Esophagus squamous epithelium (tissue), 4 donors: ENCODE data around the gene RPS4Y1.

ENCODE experiments used
- POLR2A ChIP-seq, 4 donors: fragments of 450-650 bp; IDR thresholded peaks; one replicate each; pipeline ENCODE4 v1.6.1; 2017; ENCODE audit warnings: antibody characterized with exemption in 4 of 4, mild to moderate bottlenecking in 4 of 4, moderate library complexity in 3 of 4
- TF ChIP-seq, protein P1 (sequence below), 6 experiments: fragments of 450-650 bp in 4 of 6; fragments of 200-600 bp in 2 of 6; sonication (generic) in 2 of 6; IDR thresholded peaks; one replicate each; pipeline ENCODE4 v1.5.1; 2016 to 2019; ENCODE audit warnings: antibody characterized with exemption in 6 of 6, mild to moderate bottlenecking in 4 of 6, moderate library complexity in 4 of 6

DNA sequence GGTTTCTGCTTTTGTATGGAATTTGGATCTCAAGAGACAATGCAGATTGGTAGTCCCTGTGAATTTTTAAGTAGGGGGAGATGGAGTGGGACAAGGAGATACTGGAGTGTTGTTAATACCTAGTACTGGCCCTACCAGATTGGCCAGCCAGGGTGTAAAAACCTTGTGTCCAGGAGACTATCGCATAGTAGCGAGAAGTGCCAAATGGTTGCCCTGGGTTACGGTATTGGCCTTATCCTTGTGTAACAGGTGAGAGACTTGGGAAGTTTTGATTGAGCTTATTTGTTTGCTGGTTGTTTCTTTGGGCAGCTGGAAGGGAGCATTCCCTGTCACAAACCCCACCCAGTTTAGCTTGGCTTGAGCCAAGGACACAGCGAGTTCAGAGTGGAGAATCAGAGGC lies 5.4 kb downstream of the RPS4Y1 start:
- TF ChIP-seq, protein P1, sequence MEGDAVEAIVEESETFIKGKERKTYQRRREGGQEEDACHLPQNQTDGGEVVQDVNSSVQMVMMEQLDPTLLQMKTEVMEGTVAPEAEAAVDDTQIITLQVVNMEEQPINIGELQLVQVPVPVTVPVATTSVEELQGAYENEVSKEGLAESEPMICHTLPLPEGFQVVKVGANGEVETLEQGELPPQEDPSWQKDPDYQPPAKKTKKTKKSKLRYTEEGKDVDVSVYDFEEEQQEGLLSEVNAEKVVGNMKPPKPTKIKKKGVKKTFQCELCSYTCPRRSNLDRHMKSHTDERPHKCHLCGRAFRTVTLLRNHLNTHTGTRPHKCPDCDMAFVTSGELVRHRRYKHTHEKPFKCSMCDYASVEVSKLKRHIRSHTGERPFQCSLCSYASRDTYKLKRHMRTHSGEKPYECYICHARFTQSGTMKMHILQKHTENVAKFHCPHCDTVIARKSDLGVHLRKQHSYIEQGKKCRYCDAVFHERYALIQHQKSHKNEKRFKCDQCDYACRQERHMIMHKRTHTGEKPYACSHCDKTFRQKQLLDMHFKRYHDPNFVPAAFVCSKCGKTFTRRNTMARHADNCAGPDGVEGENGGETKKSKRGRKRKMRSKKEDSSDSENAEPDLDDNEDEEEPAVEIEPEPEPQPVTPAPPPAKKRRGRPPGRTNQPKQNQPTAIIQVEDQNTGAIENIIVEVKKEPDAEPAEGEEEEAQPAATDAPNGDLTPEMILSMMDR (IDR thresholded peaks at IDR 0.05), result no peak
- TF ChIP-seq POLR2A (IDR thresholded peaks at IDR 0.05), result no peak
